DOHH2 (cell line): ENCODE results near the gene CYB5B.

ENCODE experiments used
- CTCF ChIP-seq: fragments of 200-600 bp; sonication (generic); IDR thresholded peaks from one replicate; pipeline ENCODE4 v1.5.1; 2014; ENCODE audit warnings: antibody characterized with exemption, mild to moderate bottlenecking, low read depth, low read length; ENCODE audit not compliant: poor library complexity, severe bottlenecking
- EZH2phosphoT487 ChIP-seq: fragments of 200-600 bp; sonication (generic); IDR thresholded peaks from 2 replicates; pipeline ENCODE4 v1.6.1; 2017; ENCODE audit warnings: borderline replicate concordance, mild to moderate bottlenecking, antibody characterized with exemption, low read length, moderate library complexity, mixed read lengths

- TF ChIP-seq CTCF (no peak), EZH2phosphoT487 (no peak)
Measured at GRCh38 chr16:69423189-69423588, 1.2 kb upstream of the CYB5B start.
